Skin epidermis (tissue), 12 donors: ENCODE results near the gene TDRKH.
A peak's percentile ranks its signal among the peaks of the same experiment; 100 is the strongest.

ENCODE experiments used
- H3K27ac ChIP-seq, 21 experiments: fragments of 200-600 bp; sonication (generic) in 11 of 21; one replicate each; pipeline ENCODE4 v1.5.0; 2020; ENCODE audit warnings: mild to moderate bottlenecking in 3 of 21, inconsistent platforms in 2 of 21, moderate library complexity in 2 of 21
- H3K4me3 ChIP-seq, 7 experiments: fragments of 200-600 bp; sonication (generic) in 2 of 7; one replicate each; pipeline ENCODE4 v1.5.0; 2020; ENCODE audit warnings: inconsistent platforms in 2 of 7, mild to moderate bottlenecking in 2 of 7, moderate library complexity in 1 of 7

TDRKH gene

GRCh38 chr1:151825751-151826660 is 35.7 kb upstream of the TDRKH start:
- Histone ChIP-seq H3K4me3 (peak overlapping the region in 1 of 7 experiments; percentile 23), H3K27ac (peak overlapping the region in 6 of 21 experiments; percentile 3 to 81 (median 32))

GRCh38 chr1:151825204-151825603 is 34.9 kb upstream of the TDRKH start:
- peak overlapping the region in 6 of 21 experiments; percentile 3 to 81 (median 32) for H3K27ac ChIP-seq
- H3K4me3 ChIP-seq: peak overlapping the region in 1 of 7 experiments; percentile 23

GRCh38 chr1:151823175-151823574 is 32.9 kb upstream of the TDRKH start:
- H3K4me3 ChIP-seq: no peak overlapping the region
- peak overlapping the region in 3 of 21 experiments; percentile 12 to 81 (median 58) for H3K27ac ChIP-seq

- peak overlapping the region in 3 of 21 experiments; percentile 12 to 81 (median 58) for H3K27ac ChIP-seq
- no peak overlapping the region for H3K4me3 ChIP-seq
These were observed 32.1 kb upstream of the TDRKH start for GRCh38 chr1:151822404-151822803.

GRCh38 chr1:151820940-151821339 is 30.6 kb upstream of the TDRKH start:
- peak overlapping the region in 4 of 21 experiments; percentile 17 to 58 (median 41) for H3K27ac ChIP-seq
- no peak overlapping the region for H3K4me3 ChIP-seq

GRCh38 chr1:151819976-151820623 is 29.8 kb upstream of the TDRKH start:
- H3K27ac ChIP-seq: peak overlapping the region in 4 of 21 experiments; percentile 17 to 58 (median 41)

GRCh38 chr1:151819227-151819835 is 29.0 kb upstream of the TDRKH start:
- Histone ChIP-seq H3K27ac (peak overlapping the region in 1 of 21 experiments; percentile 62), H3K4me3 (no peak overlapping the region)

More at GRCh38 chr1:151819976-151820623, 29.8 kb upstream of the TDRKH start:
- no peak overlapping the region for H3K4me3 ChIP-seq

- H3K27ac ChIP-seq: peak overlapping the region in 4 of 21 experiments; percentile 19 to 52 (median 34)
- H3K4me3 ChIP-seq: no peak overlapping the region
These were observed 27.0 kb upstream of the TDRKH start for GRCh38 chr1:151817353-151817730.

GRCh38 chr1:151816548-151817352 is 26.4 kb upstream of the TDRKH start:
- peak overlapping the region in 5 of 21 experiments; percentile 4 to 73 (median 39) for H3K27ac ChIP-seq

GRCh38 chr1:151815716-151816327 is 25.5 kb upstream of the TDRKH start:
- Histone ChIP-seq H3K27ac (peak overlapping the region in 6 of 21 experiments; percentile 4 to 73 (median 26)), H3K4me3 (no peak overlapping the region)

More at GRCh38 chr1:151816548-151817352, 26.4 kb upstream of the TDRKH start:
- no peak overlapping the region for H3K4me3 ChIP-seq

GRCh38 chr1:151814971-151815545 is 24.8 kb upstream of the TDRKH start:
- no peak overlapping the region for H3K4me3 ChIP-seq
- peak overlapping the region in 5 of 21 experiments; percentile 4 to 73 (median 42) for H3K27ac ChIP-seq

- H3K27ac ChIP-seq: peak overlapping the region in 1 of 21 experiments; percentile 53
- no peak overlapping the region for H3K4me3 ChIP-seq
These were observed 24.1 kb upstream of the TDRKH start for GRCh38 chr1:151814426-151814825.

GRCh38 chr1:151813271-151813977 is 23.1 kb upstream of the TDRKH start:
- Histone ChIP-seq H3K27ac (no peak overlapping the region), H3K4me3 (no peak overlapping the region)

GRCh38 chr1:151811181-151811580 is 20.9 kb upstream of the TDRKH start:
- no peak overlapping the region for H3K4me3 ChIP-seq
- H3K27ac ChIP-seq: no peak overlapping the region

GRCh38 chr1:151809985-151810556 is 19.8 kb upstream of the TDRKH start:
- Histone ChIP-seq H3K27ac (no peak overlapping the region), H3K4me3 (no peak overlapping the region)

GRCh38 chr1:151809290-151809984 is 19.1 kb upstream of the TDRKH start:
- Histone ChIP-seq H3K4me3 (no peak overlapping the region), H3K27ac (no peak overlapping the region)

GRCh38 chr1:151807766-151808165 is 17.5 kb upstream of the TDRKH start:
- H3K4me3 ChIP-seq: no peak overlapping the region
- H3K27ac ChIP-seq: no peak overlapping the region
